WTC11 (cell line): ENCODE results near the gene CDRT4.

Source experiments
- ATF3 ChIP-seq: sonication (generic); formaldehyde crosslinking; conservative IDR thresholded peaks from 2 replicates; pipeline ENCODE4 v1.8.1; 2022; ENCODE audit warnings: mild to moderate bottlenecking, missing genetic modification reagents
- CREB1 ChIP-seq: sonication (generic); formaldehyde crosslinking; IDR thresholded peaks from 2 replicates; pipeline ENCODE4 v1.8.0; 2023; ENCODE audit warnings: mild to moderate bottlenecking, missing genetic modification reagents
- CTCF ChIP-seq: fragments of 200-600 bp; IDR thresholded peaks from 2 replicates; pipeline ENCODE4 v1.8.0; 2022; ENCODE audit warnings: antibody characterized with exemption
- FOXK1 ChIP-seq: sonication (generic); formaldehyde crosslinking; IDR thresholded peaks from 2 replicates; pipeline ENCODE4 v1.8.0; 2022; ENCODE audit warnings: mild to moderate bottlenecking, moderate library complexity, missing genetic modification reagents
- JUN ChIP-seq: sonication (generic); formaldehyde crosslinking; IDR thresholded peaks from 2 replicates; pipeline ENCODE4 v1.8.0; 2023; ENCODE audit warnings: mild to moderate bottlenecking, missing genetic modification reagents
- PRDM15 ChIP-seq: sonication (generic); formaldehyde crosslinking; IDR thresholded peaks from 2 replicates; pipeline ENCODE4 v1.8.0; 2022; ENCODE audit warnings: missing genetic modification reagents
- SP1 ChIP-seq: sonication (generic); formaldehyde crosslinking; conservative IDR thresholded peaks from 2 replicates; pipeline ENCODE4 v1.8.1; 2022; ENCODE audit warnings: missing genetic modification reagents
- TEAD1 ChIP-seq: sonication (generic); formaldehyde crosslinking; IDR thresholded peaks from 2 replicates; pipeline ENCODE4 v1.8.0; 2022; ENCODE audit warnings: mild to moderate bottlenecking, missing genetic modification reagents
- ZBTB21 ChIP-seq: sonication (generic); formaldehyde crosslinking; IDR thresholded peaks from 2 replicates; pipeline ENCODE4 v1.8.1; 2023; ENCODE audit warnings: mild to moderate bottlenecking, missing genetic modification reagents, borderline replicate concordance
- ZNF232 ChIP-seq: sonication (generic); formaldehyde crosslinking; IDR thresholded peaks from 2 replicates; pipeline ENCODE4 v1.8.0; 2022; ENCODE audit warnings: mild to moderate bottlenecking, missing genetic modification reagents

- TF ChIP-seq FOXK1 (CRISPR knock-in tag) (no peak), ZNF232 (no peak), TEAD1 (no peak), ZBTB21 (no peak), SP1 (CRISPR knock-in tag) (no peak), ATF3 (CRISPR knock-in tag) (no peak), JUN (CRISPR knock-in tag) (no peak), CREB1 (CRISPR knock-in tag) (no peak), CTCF (no peak), PRDM15 (CRISPR knock-in tag) (no peak)
Observed at GRCh38 chr17:15451680-15452079, 15.7 kb downstream of the CDRT4 start.
